ENCODE data around the gene EP400.

DNA sequence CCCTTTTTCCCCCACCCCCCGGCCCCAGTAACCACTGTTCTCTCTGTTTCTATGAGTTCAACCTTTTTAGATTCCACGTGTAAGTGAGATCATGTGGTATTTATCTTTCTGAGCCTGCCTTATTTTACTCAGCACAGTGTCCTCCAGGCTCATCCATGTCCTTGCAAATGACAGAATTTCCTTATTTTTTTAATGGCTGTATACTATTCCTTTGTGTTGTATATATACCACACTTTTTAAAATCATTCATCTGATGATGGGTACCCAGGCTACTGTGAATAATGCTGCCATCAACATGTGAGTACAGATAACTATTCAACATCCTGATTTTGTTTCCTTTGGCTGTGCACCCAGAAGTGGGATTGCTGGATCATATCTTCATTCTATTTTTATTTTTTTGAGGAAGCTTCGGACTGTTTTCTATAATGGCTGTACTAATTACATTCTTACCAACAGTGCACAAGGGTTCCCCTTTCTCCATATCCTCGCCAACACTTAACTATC is 139.7 kb downstream of the EP400 start:
- TF ChIP-seq, protein P1, sequence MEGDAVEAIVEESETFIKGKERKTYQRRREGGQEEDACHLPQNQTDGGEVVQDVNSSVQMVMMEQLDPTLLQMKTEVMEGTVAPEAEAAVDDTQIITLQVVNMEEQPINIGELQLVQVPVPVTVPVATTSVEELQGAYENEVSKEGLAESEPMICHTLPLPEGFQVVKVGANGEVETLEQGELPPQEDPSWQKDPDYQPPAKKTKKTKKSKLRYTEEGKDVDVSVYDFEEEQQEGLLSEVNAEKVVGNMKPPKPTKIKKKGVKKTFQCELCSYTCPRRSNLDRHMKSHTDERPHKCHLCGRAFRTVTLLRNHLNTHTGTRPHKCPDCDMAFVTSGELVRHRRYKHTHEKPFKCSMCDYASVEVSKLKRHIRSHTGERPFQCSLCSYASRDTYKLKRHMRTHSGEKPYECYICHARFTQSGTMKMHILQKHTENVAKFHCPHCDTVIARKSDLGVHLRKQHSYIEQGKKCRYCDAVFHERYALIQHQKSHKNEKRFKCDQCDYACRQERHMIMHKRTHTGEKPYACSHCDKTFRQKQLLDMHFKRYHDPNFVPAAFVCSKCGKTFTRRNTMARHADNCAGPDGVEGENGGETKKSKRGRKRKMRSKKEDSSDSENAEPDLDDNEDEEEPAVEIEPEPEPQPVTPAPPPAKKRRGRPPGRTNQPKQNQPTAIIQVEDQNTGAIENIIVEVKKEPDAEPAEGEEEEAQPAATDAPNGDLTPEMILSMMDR (conservative IDR thresholded peaks at IDR 0.05; ENCODE audit: low read depth, low read length) = no peak
- no peak for TF ChIP-seq EZH2 (IDR thresholded peaks at IDR 0.05; ENCODE audit: borderline replicate concordance, low read depth, low read length, poor library complexity, severe bottlenecking)
